WERI-Rb-1 (cell line): Measurements from ENCODE around the gene IRS2.
A peak's percentile ranks its signal among the peaks of the same experiment; 100 is the strongest.

Source experiments
- DNase-seq: peaks from one replicate; pipeline ENCODE4 v3.0.0-alpha.2; 2020
- H3K27ac ChIP-seq: fragments of 250-450 bp; sonication (Bioruptor Pico); 2 replicates; pipeline ENCODE4 v1.5.1; 2020; ENCODE audit warnings: mild to moderate bottlenecking, moderate library complexity
- H3K27me3 ChIP-seq: fragments of 250-450 bp; sonication (Bioruptor Pico); 2 replicates; pipeline ENCODE4 v1.5.1; 2021; ENCODE audit warnings: mild to moderate bottlenecking, low read depth, moderate library complexity; ENCODE audit not compliant: insufficient read depth, severe bottlenecking
- H3K36me3 ChIP-seq: fragments of 250-450 bp; sonication (Bioruptor Pico); 2 replicates; pipeline ENCODE4 v1.5.1; 2020; ENCODE audit warnings: mild to moderate bottlenecking, moderate library complexity
- H3K4me3 ChIP-seq: 2 replicates; pipeline ENCODE4 v1.5.1; 2011; ENCODE audit warnings: low read depth, mild to moderate bottlenecking, control low read depth, low read length
- H3K9me3 ChIP-seq: fragments of 250-450 bp; sonication (Bioruptor Pico); 2 replicates; pipeline ENCODE4 v1.5.1; 2021; ENCODE audit warnings: mild to moderate bottlenecking, moderate library complexity; ENCODE audit not compliant: severe bottlenecking
- TF ChIP-seq, protein P1 (sequence below): IDR thresholded peaks from 2 replicates; pipeline ENCODE4 v1.5.1; 2011; ENCODE audit warnings: low read depth, mild to moderate bottlenecking, control low read depth, inconsistent platforms, low read length

IRS2 gene

DNA sequence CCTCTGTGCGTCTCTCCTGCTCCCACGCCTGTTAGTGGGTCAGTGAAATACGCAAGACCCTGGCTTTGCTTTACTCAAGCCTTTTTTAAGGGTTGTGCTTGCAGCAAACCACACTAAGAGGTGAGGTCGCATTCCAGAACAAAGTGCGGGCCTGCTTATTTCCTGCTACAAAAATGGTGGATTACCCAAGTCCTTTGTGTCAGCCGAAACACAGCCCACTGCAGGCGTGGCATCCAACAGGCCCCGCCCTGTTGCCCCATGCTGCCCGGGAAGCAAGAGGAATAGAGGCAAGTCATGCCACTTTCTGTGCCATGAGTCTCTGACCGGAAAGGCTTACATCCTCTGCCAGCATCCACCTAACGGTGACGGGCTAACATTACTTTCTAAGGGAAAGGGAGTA is 7.7 kb upstream of the IRS2 start:
- no peaks in the 10 kb centered on the region for H3K9me3 ChIP-seq
- H3K36me3 ChIP-seq, result no peaks in the 10 kb centered on the region
- DNase-seq, result no peak
- H3K27ac ChIP-seq, result no peak overlapping the region
- H3K27me3 ChIP-seq, result no peaks in the 10 kb centered on the region
- no peak overlapping the region for H3K4me3 ChIP-seq
- TF ChIP-seq, protein P1, sequence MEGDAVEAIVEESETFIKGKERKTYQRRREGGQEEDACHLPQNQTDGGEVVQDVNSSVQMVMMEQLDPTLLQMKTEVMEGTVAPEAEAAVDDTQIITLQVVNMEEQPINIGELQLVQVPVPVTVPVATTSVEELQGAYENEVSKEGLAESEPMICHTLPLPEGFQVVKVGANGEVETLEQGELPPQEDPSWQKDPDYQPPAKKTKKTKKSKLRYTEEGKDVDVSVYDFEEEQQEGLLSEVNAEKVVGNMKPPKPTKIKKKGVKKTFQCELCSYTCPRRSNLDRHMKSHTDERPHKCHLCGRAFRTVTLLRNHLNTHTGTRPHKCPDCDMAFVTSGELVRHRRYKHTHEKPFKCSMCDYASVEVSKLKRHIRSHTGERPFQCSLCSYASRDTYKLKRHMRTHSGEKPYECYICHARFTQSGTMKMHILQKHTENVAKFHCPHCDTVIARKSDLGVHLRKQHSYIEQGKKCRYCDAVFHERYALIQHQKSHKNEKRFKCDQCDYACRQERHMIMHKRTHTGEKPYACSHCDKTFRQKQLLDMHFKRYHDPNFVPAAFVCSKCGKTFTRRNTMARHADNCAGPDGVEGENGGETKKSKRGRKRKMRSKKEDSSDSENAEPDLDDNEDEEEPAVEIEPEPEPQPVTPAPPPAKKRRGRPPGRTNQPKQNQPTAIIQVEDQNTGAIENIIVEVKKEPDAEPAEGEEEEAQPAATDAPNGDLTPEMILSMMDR, result no peak

DNA sequence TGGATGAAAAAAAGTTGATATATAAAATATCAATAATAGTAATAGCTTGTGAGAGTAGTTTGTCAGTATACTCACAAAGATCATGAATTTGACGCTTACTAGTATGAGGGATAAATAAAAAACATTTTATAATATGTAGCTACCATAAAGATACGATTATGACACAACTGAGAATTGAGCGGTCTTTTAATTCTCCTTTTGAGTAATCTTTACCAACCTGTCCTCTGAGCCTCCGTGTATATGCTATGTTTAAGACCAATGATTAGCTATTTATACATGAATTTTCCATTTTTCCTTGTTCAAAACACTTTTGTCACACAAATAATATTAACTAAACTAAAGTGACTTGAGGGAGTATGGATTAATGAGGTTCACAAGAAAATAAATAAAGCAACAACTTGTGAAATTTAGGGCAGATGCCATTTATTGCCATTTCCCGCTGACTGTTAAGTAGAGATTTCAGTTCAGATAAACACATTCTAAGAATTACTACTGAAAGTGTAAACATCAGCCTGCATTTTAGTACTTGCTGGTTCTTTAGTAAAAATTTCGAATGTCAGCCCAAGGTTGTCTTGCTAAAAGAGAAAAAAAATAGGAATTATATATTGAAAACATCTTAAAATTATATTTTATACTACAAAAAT is 6.2 kb upstream of the IRS2 start:
- TF ChIP-seq, protein P1, result no peak
- Histone ChIP-seq H3K9me3 (no peaks in the 10 kb centered on the region), H3K4me3 (no peak overlapping the region), H3K27me3 (no peaks in the 10 kb centered on the region), H3K36me3 (no peaks in the 10 kb centered on the region), H3K27ac (no peak overlapping the region)
- DNase-seq, result no peak

DNA sequence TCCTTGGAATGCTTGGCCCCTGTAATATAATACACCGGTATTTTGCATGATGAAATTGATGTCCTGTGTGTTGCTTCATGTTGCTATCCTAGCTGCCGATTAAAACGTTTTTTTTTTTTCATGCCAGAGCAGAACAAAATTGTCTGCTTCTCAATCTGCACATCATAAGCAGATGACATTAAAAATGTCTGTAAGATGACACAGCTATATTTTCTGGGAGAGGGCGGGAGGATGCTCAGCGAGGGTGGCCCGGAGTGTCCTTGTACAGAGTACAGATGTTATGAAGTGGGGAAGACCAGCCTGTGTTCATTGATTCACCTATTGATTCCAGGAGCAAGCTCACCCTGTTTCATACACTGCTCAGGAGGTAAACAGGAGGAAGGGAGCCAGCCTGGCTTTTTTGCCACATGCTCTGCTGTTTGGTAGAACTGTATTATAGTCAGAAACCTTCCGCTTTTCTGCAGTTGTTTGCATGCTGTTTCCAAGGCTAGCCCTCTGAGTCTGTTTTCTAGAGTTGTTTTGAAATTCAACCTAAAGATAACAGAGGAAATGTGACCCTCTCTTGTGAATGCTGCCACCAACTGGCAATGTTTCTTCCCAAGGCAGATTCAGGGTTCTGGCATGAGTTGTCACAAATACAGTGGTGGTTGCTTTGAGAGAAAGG is 4.7 kb upstream of the IRS2 start:
- Histone ChIP-seq H3K9me3 (no peaks in the 10 kb centered on the region), H3K27ac (no peak overlapping the region), H3K4me3 (no peak overlapping the region), H3K36me3 (peaks cover 4% of the 10 kb centered on the region), H3K27me3 (no peaks in the 10 kb centered on the region)
- TF ChIP-seq, protein P1, result peak; percentile 67
- DNase-seq, result peak; percentile 61

DNA sequence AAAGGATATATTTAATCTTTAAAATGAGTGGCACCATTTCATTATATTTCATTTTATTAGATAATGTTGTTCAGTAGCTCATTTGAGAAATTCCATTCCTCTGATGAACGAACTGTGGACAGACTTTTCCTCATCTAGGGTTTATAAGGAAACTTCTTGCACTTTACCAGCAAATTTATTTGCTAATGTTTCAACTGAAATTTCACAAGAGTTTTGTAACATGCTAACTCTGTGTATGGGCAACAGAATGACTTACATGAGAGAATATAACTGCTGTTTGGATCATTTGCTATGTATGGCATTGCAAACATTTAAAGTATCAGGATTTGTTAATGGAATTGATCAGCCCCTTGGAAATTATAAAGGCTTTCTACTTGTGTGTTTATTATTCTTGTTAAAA is 3.7 kb upstream of the IRS2 start:
- Histone ChIP-seq H3K27me3 (no peaks in the 10 kb centered on the region), H3K9me3 (no peaks in the 10 kb centered on the region), H3K36me3 (peaks cover 4% of the 10 kb centered on the region), H3K27ac (no peak overlapping the region), H3K4me3 (no peak overlapping the region)
- TF ChIP-seq, protein P1, result no peak
- no peak for DNase-seq

DNA sequence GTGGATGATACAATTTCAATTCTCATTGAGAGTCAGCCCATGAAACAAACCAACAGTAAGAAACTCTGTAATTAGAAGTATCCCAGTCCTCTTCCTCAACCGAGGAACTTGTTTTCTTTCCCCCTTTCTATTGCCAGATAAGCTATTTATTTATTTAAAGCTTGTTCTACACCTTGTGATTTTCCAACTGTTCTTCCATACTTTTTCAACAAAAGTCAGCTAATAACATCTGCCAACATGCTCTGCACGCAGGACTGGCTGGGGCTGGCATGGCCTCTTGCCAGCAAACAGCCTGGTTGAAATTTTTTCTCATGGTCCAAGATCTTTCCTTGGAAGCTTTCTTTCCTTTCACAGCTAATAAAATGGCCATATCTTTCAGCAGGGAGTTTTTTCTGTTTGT is 2.9 kb upstream of the IRS2 start:
- no peak overlapping the region for H3K27ac ChIP-seq
- H3K36me3 ChIP-seq, result peaks cover 6% of the 10 kb centered on the region
- H3K4me3 ChIP-seq, result no peak overlapping the region
- no peaks in the 10 kb centered on the region for H3K27me3 ChIP-seq
- DNase-seq, result no peak
- no peaks in the 10 kb centered on the region for H3K9me3 ChIP-seq
- TF ChIP-seq, protein P1, result no peak
